ENCODE measurements around the gene SV2A. TPM values are rescaled to one million over a fixed set of nuclear protein-coding genes. Genes with fewer than 3 reads are reported as not detected.
"Not testable (repeated sequence)": the region's sequence is repeated elsewhere in the genome, so short reads cannot be mapped to it uniquely, and the experiment has no call there.

The SV2A gene
- 18.0 and 18.9 TPM in 2 replicates for total RNA-seq

GRCh38 chr1:149917571-149918144 lies at the start of gene SV2A:
Gene SV2A, minus strand, starts transcription at chr1:149917844. Its CDS starts 4,004 bp downstream, at chr1:149913840.
- peak; percentile 80 for DNase-seq
- Mint-ChIP-seq H3K27me3 (no peaks in the 10 kb centered on the region), H3K27ac (peak within 1 kb of the TSS; percentile 81), H3K36me3 (ENCODE audit: low read depth) (peaks cover 20% of the 10 kb centered on the region), H3K4me1 (peaks cover 43% of the 10 kb centered on the region), H3K9me3 (no peaks in the 10 kb centered on the region), H3K4me3 (peak within 1 kb of the TSS; percentile 92)
- intact Hi-C loops (cut with micrococcal nuclease) = no loop called here

GRCh38 chr1:149967041-149967440 lies 49.4 kb upstream of the SV2A start:
- H3K4me1 Mint-ChIP-seq = peaks cover 12% of the 10 kb centered on the region
- peaks cover 49% of the 10 kb centered on the region for H3K36me3 Mint-ChIP-seq (ENCODE audit: low read depth)
- H3K27ac Mint-ChIP-seq = no peak overlapping the region
- H3K9me3 Mint-ChIP-seq = no peaks in the 10 kb centered on the region
- H3K4me3 Mint-ChIP-seq = no peak overlapping the region
- DNase-seq = no peak
- H3K27me3 Mint-ChIP-seq = no peaks in the 10 kb centered on the region
- intact Hi-C loops (cut with micrococcal nuclease) = loop anchor here (10.0 kb wide), 1 partner anchor 198 kb away; no protein-coding TSS in a partner anchor

DNA sequence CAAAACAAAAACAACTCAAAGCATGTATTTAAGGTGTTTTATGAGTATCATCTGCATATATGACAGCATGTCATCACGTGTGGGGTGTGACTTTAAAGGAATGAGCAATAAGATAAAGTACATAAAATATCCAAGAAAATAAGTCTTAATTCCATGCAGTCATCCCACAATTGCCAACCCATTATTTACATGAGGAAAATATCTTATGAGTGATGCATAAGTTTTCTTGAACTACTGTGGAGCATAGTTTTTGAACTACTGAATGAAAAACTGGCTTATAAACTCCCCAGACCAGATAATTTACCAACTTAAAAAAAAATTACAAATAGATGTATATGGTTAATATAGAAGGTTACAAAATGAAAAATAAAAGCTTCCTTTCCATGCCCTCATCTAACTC lies 48.8 kb upstream of the SV2A start:
- H3K27ac Mint-ChIP-seq = no peak overlapping the region
- DNase-seq = no peak
- H3K9me3 Mint-ChIP-seq = no peaks in the 10 kb centered on the region
- H3K4me1 Mint-ChIP-seq = peaks cover 18% of the 10 kb centered on the region
- no peak overlapping the region for H3K4me3 Mint-ChIP-seq
- intact Hi-C loops (cut with micrococcal nuclease) = loop anchor here (10.0 kb wide), 1 partner anchor 198 kb away; no protein-coding TSS in a partner anchor
- H3K27me3 Mint-ChIP-seq = no peaks in the 10 kb centered on the region
- peaks cover 49% of the 10 kb centered on the region for H3K36me3 Mint-ChIP-seq (ENCODE audit: low read depth)

- H3K4me3 Mint-ChIP-seq = no peak overlapping the region
Measured at GRCh38 chr1:149965440-149965839, 47.8 kb upstream of the SV2A start.

GRCh38 chr1:149963358-149963757 lies 45.7 kb upstream of the SV2A start:
- intact Hi-C loops (cut with micrococcal nuclease) = loop anchor here (5.0 to 10.0 kb wide), 2 partner anchors 34 to 201 kb away; no protein-coding TSS in a partner anchor
- Mint-ChIP-seq H3K9me3 (no peaks in the 10 kb centered on the region), H3K4me3 (no peak overlapping the region), H3K36me3 (ENCODE audit: low read depth) (peaks cover 53% of the 10 kb centered on the region), H3K27me3 (no peaks in the 10 kb centered on the region), H3K27ac (no peak overlapping the region), H3K4me1 (peaks cover 18% of the 10 kb centered on the region)
- no peak for DNase-seq

More at GRCh38 chr1:149965440-149965839, 47.8 kb upstream of the SV2A start:
- Mint-ChIP-seq H3K27me3 (no peaks in the 10 kb centered on the region), H3K36me3 (ENCODE audit: low read depth) (peaks cover 46% of the 10 kb centered on the region), H3K27ac (peak overlapping the region; percentile 10), H3K9me3 (no peaks in the 10 kb centered on the region), H3K4me1 (peaks cover 18% of the 10 kb centered on the region)
- no peak for DNase-seq
- intact Hi-C loops (cut with micrococcal nuclease) = loop anchor here (10.0 kb wide), 1 partner anchor 199 kb away; no protein-coding TSS in a partner anchor

GRCh38 chr1:149962736-149963135 lies 45.1 kb upstream of the SV2A start:
- Mint-ChIP-seq H3K27ac (no peak overlapping the region), H3K36me3 (ENCODE audit: low read depth) (peaks cover 54% of the 10 kb centered on the region), H3K4me1 (peaks cover 18% of the 10 kb centered on the region), H3K27me3 (no peaks in the 10 kb centered on the region), H3K9me3 (no peaks in the 10 kb centered on the region), H3K4me3 (no peak overlapping the region)
- DNase-seq = no peak
- intact Hi-C loops (cut with micrococcal nuclease) = loop anchor here (1.0 to 10.0 kb wide), 3 partner anchors 35 to 202 kb away; no protein-coding TSS in a partner anchor

DNA sequence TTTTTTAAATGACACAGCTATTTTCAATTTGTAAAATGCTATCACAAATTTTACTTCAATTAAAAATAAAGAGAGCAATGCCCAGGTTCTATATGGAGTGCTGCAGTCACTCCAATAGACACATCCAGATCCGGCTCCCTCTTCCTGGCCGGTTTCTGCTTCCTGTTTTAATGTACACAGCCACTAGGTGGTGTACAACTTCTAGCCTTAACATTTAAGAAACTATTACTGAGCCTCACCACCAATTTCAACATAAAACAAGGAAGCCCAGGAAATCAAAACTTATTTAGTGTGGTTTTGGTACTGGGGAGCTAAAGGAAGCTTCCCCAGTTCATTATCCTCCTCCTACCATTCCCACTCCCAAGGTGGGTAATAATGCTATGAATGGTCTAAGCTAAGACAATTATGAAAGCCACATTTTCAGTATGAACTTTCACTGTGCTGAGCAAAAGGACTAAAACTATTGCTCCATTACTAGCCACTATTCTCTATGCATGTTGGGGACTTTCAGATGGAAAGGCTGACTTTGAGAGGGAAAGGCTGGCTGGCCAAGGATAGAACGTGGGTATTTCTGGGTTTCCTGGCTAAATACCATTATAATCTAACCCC lies 44.5 kb upstream of the SV2A start:
- Mint-ChIP-seq H3K27ac (no peak overlapping the region), H3K4me3 (no peak overlapping the region), H3K9me3 (no peaks in the 10 kb centered on the region), H3K4me1 (peaks cover 18% of the 10 kb centered on the region), H3K27me3 (no peaks in the 10 kb centered on the region), H3K36me3 (ENCODE audit: low read depth) (peaks cover 55% of the 10 kb centered on the region)
- intact Hi-C loops (cut with micrococcal nuclease) = loop anchor here (1.0 to 10.0 kb wide), 3 partner anchors 35 to 203 kb away; no protein-coding TSS in a partner anchor
- peak; percentile 84 for DNase-seq

DNA sequence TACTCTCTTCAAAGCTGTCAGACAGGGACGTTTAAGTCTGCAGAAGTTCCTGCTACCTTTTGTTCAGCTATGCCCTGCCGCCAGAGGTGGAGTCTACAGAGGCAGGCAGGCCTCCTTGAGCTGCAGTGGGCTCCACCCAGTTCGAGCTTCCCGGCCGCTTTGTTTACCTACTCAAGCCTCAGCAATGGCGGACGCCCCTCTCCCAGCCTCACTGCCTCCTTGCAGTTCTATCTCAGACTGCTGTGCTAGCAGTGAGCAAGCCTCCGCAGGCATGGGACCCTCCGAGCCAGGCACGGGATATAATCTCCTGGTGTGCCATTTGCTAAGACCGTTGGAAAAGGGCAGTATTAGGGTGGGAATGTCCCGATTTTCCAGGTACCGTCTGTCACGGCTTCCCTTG lies 39.9 kb upstream of the SV2A start:
- intact Hi-C loops (cut with micrococcal nuclease); DNase-seq; H3K4me3 Mint-ChIP-seq; H3K9me3 Mint-ChIP-seq; H3K27me3 Mint-ChIP-seq; H3K27ac Mint-ChIP-seq: not testable (repeated sequence)
- peaks cover 13% of the 10 kb centered on the region for H3K4me1 Mint-ChIP-seq
- H3K36me3 Mint-ChIP-seq (ENCODE audit: low read depth) = peaks cover 63% of the 10 kb centered on the region

- peaks cover 43% of the 10 kb centered on the region for H3K36me3 Mint-ChIP-seq (ENCODE audit: low read depth)
- intact Hi-C loops (cut with micrococcal nuclease) = no loop called here
Measured at GRCh38 chr1:149949911-149950310, 32.3 kb upstream of the SV2A start.

DNA sequence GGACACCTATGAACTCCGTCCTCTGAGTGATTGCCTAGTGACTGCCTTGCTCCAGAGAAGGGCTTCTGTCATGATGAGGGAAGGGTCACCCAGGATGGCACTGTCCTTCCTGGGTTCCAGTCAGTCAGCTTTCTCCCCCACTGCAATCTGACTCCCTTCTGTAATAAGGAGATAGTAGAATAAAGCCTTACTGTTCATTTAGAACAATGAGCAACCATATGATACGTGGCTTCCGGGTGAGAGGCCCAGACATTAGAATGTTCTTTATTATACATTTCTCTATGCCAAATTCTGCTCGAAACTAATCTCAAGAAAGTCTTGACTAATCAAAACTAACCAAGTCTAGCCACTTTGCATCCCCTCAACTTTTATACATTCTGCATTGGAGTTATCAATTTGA lies 27.6 kb upstream of the SV2A start:
- intact Hi-C loops (cut with micrococcal nuclease) = no loop called here
- DNase-seq = no peak
- Mint-ChIP-seq H3K9me3 (no peaks in the 10 kb centered on the region), H3K36me3 (ENCODE audit: low read depth) (peaks cover 39% of the 10 kb centered on the region), H3K27ac (no peak overlapping the region), H3K4me1 (peaks cover 9% of the 10 kb centered on the region), H3K4me3 (no peak overlapping the region), H3K27me3 (no peaks in the 10 kb centered on the region)

More at GRCh38 chr1:149949911-149950310, 32.3 kb upstream of the SV2A start:
- Mint-ChIP-seq H3K27me3 (no peaks in the 10 kb centered on the region), H3K9me3 (no peaks in the 10 kb centered on the region), H3K4me1 (no peaks in the 10 kb centered on the region), H3K27ac (no peak overlapping the region), H3K4me3 (no peak overlapping the region)
- no peak for DNase-seq

GRCh38 chr1:149942885-149943284 lies 25.2 kb upstream of the SV2A start:
- no peak for DNase-seq
- Mint-ChIP-seq H3K4me3 (no peak overlapping the region), H3K36me3 (ENCODE audit: low read depth) (peaks cover 28% of the 10 kb centered on the region), H3K27me3 (no peaks in the 10 kb centered on the region), H3K27ac (peak overlapping the region; percentile 71), H3K9me3 (no peaks in the 10 kb centered on the region), H3K4me1 (peaks cover 24% of the 10 kb centered on the region)
- intact Hi-C loops (cut with micrococcal nuclease) = no loop called here

GRCh38 chr1:149942207-149942606 lies 24.6 kb upstream of the SV2A start:
- Mint-ChIP-seq H3K4me1 (peaks cover 31% of the 10 kb centered on the region), H3K27ac (no peak overlapping the region), H3K27me3 (no peaks in the 10 kb centered on the region), H3K4me3 (no peak overlapping the region), H3K9me3 (no peaks in the 10 kb centered on the region), H3K36me3 (ENCODE audit: low read depth) (peaks cover 28% of the 10 kb centered on the region)
- intact Hi-C loops (cut with micrococcal nuclease) = no loop called here
- no peak for DNase-seq

DNA sequence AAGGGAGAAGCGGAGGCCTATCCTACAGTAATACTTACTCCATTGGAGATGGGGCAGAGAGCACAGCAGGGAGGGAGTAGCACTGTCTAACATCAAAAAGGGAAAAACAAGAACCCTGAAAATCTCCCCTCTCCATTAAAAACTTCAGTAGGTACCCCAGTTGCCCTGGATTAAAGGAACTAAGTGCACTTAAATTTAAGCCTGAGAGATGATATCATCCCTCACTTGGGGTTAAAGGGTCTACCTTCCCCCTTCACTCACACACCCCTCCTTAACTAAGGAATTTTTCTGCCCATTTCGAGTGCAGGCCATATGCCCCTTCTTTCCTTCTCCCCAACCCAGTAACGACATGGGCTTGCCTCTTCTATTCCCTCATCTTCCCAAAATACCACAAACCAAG lies 22.8 kb upstream of the SV2A start:
- H3K9me3 Mint-ChIP-seq = no peaks in the 10 kb centered on the region
- peaks cover 39% of the 10 kb centered on the region for H3K4me1 Mint-ChIP-seq
- H3K4me3 Mint-ChIP-seq = no peak overlapping the region
- no peak for DNase-seq
- H3K36me3 Mint-ChIP-seq (ENCODE audit: low read depth) = peaks cover 20% of the 10 kb centered on the region
- intact Hi-C loops (cut with micrococcal nuclease) = no loop called here
- H3K27me3 Mint-ChIP-seq = no peaks in the 10 kb centered on the region
- H3K27ac Mint-ChIP-seq = no peak overlapping the region

DNA sequence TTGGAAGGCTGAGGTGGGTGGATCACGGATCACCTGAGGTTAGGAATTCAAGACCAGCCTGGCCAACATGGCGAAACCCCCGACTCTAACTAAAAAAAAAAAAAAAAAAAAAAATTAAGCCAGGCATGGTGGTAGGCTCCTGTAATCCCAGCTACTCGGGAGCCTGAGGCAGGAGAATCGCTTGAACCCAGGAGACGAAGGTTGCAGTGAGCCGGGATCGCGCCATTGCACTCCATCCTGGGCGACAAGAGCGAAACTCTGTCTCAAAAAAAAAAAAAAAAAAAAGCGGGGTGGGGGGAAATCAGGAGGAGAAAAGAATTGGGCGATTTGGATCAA lies 21.0 kb upstream of the SV2A start:
- Mint-ChIP-seq H3K4me1 (peaks cover 42% of the 10 kb centered on the region), H3K4me3 (peak overlapping the region; percentile 73), H3K27ac (peak overlapping the region; percentile 86)
- not testable (repeated sequence) for H3K9me3 Mint-ChIP-seq; H3K27me3 Mint-ChIP-seq; DNase-seq; H3K36me3 Mint-ChIP-seq (ENCODE audit: low read depth)
- intact Hi-C loops (cut with micrococcal nuclease) = loop anchor here (1.0 to 5.0 kb wide), 3 partner anchors 11 to 69 kb away; partner anchors contain the start of gene SF3B4
